ENCODE results near the gene APLF. TPM values are rescaled to one million over a fixed set of nuclear protein-coding genes. Genes with fewer than 3 reads are reported as not detected.

Gene APLF
- total and polyA plus RNA-seq, 10 of the 15 experiments (the other 5 are each of a cell fraction or from before 2014, with no cell fraction given): 0.66 to 2.8 (median 1.8) TPM

- Histone ChIP-seq H3K36me3 (ENCODE audit: control insufficient read depth in 2 of 2, insufficient read depth in 2 of 2, low read length in 1 of 2) (no peaks in the 10 kb centered on the region), H3K4me2 (ENCODE audit: control insufficient read depth, insufficient read depth) (no peak overlapping the region), H3K27ac (ENCODE audit: control insufficient read depth, insufficient read depth) (no peak overlapping the region), H3K9me3 (replicated peaks; ENCODE audit: control insufficient read depth, insufficient read depth, low read length) (no peaks in the 10 kb centered on the region), H2AFZ (ENCODE audit: control insufficient read depth, low read depth, low read length) (no peak overlapping the region), H3K79me2 (ENCODE audit: control insufficient read depth, insufficient read depth, low read length) (no peaks in the 10 kb centered on the region), H3K4me1 (ENCODE audit: control insufficient read depth, insufficient read depth, low read length) (no peaks in the 10 kb centered on the region), H4K20me1 (ENCODE audit: control insufficient read depth, insufficient read depth) (no peaks in the 10 kb centered on the region), H3K27me3 (replicated peaks in 1 of 2; ENCODE audit: control insufficient read depth in 2 of 2, insufficient read depth in 2 of 2, low read length in 1 of 2) (no peaks in the 10 kb centered on the region), H3K4me3 (no peak overlapping the region), H3K9ac (ENCODE audit: control insufficient read depth, insufficient read depth, low read length) (no peak overlapping the region)
- intact Hi-C loops (cut with micrococcal nuclease; ENCODE audit: unreplicated experiment) (no loop called here), in situ Hi-C loops (cut with MboI) (no loop called here)
- ChIA-PET POLR2A (no interaction called here), SMC1A (ENCODE audit: uncharacterized antibody, unreplicated experiment) (no interaction called here), RAD21 (ENCODE audit: unreplicated experiment) (no interaction called here), CTCF (interaction anchor here (3.1 to 4.2 kb wide), 2 partner anchors 10 to 11 kb away, joined by 10 to 21 read pairs; no protein-coding TSS in a partner anchor)
- 96% methylated on average over 1 of the region's 1 CpG for WGBS (ENCODE audit: insufficient coverage, insufficient replicate concordance, low lambda C conversion rate, missing lambda C conversion rate)
- FAIRE-seq: no peak
- DNase-seq (ENCODE audit: low read depth, low spot score): no peak
- BruUV-seq (replicated peaks): no TSS peak
- no peak for ATAC-seq
- no peak for TF ChIP-seq ATF3 (IDR thresholded peaks at IDR 0.05; ENCODE audit: borderline replicate concordance, extremely low read depth, low read depth, low read length)
- no peak for TF ChIP-seq GABPA (IDR thresholded peaks at IDR 0.05; ENCODE audit: low read depth)
- TF ChIP-seq USF2 (IDR thresholded peaks at IDR 0.05; ENCODE audit: borderline replicate concordance, low read depth, low read length): no peak
- no peak for TF ChIP-seq ZNF217 (IDR thresholded peaks at IDR 0.05)
- TF ChIP-seq RBBP5 (conservative IDR thresholded peaks at IDR 0.05): no peak
- TF ChIP-seq CTCF (IDR thresholded peaks at IDR 0.05 in 2 of 3, conservative IDR thresholded peaks at IDR 0.05 in 1 of 3; ENCODE audit: control insufficient read depth in 2 of 3, extremely low read depth in 1 of 3, insufficient read depth in 1 of 3, low read depth in 3 of 3, low read length in 3 of 3): no peak
- no peak for TF ChIP-seq SMAD5 (IDR thresholded peaks at IDR 0.05; ENCODE audit: low read depth)
- no peak for TF ChIP-seq YBX1 (IDR thresholded peaks at IDR 0.05)
- TF ChIP-seq KAT2A (conservative IDR thresholded peaks at IDR 0.05; ENCODE audit: control insufficient read depth, low read depth, low read length): no peak
- no peak for TF ChIP-seq E2F8 (IDR thresholded peaks at IDR 0.05; ENCODE audit: low read depth, partially characterized antibody)
- TF ChIP-seq E2F4 (IDR thresholded peaks at IDR 0.05; ENCODE audit: low read depth, low read length): no peak
- no peak for TF ChIP-seq NRF1 (conservative IDR thresholded peaks at IDR 0.05; ENCODE audit: low read depth, low read length)
- TF ChIP-seq PBX3 (IDR thresholded peaks at IDR 0.05; ENCODE audit: insufficient replicate concordance, low read depth, low read length): no peak
These were observed 138.6 kb downstream of the APLF start for GRCh38 chr2:68605939-68606338.

Data from GM12878 (cell line).